ENCODE data around the gene RGPD4.
"Not testable (repeated sequence)": the region's sequence is repeated elsewhere in the genome, so short reads cannot be mapped to it uniquely, and the experiment has no call there.

Gene RGPD4

GRCh38 chr2:107826749-107827148 lies at the start of gene RGPD4:
RGPD4 (plus strand) TSS chr2:107826892; CDS start chr2:107827014, 122 bp downstream.
- DNase-seq (ENCODE audit: low read depth): not testable (repeated sequence)

- DNase-seq (ENCODE audit: low read depth): no peak
Measured at GRCh38 chr2:107777974-107778373, 48.7 kb upstream of the RGPD4 start.

GRCh38 chr2:107785756-107786155 lies 40.9 kb upstream of the RGPD4 start:
- DNase-seq (ENCODE audit: low read depth): no peak

- DNase-seq (ENCODE audit: low read depth): no peak
Measured at GRCh38 chr2:107790837-107791236, 35.9 kb upstream of the RGPD4 start.

- DNase-seq (ENCODE audit: low read depth): no peak
Measured at GRCh38 chr2:107801498-107801897, 25.2 kb upstream of the RGPD4 start.

GRCh38 chr2:107804608-107805498 lies 21.8 kb upstream of the RGPD4 start:
- DNase-seq (ENCODE audit: low read depth): no peak

- DNase-seq (ENCODE audit: low read depth): no peak
Measured at GRCh38 chr2:107806901-107807300, 19.8 kb upstream of the RGPD4 start.

- no peak for DNase-seq (ENCODE audit: low read depth)
Measured at GRCh38 chr2:107807988-107808387, 18.7 kb upstream of the RGPD4 start.

GRCh38 chr2:107808959-107809358 lies 17.7 kb upstream of the RGPD4 start:
- no peak for DNase-seq (ENCODE audit: low read depth)

GRCh38 chr2:107809835-107810234 lies 16.9 kb upstream of the RGPD4 start:
- DNase-seq (ENCODE audit: low read depth): no peak

GRCh38 chr2:107810734-107811133 lies 16.0 kb upstream of the RGPD4 start:
- DNase-seq (ENCODE audit: low read depth): no peak

GRCh38 chr2:107811411-107811810 lies 15.3 kb upstream of the RGPD4 start:
- no peak for DNase-seq (ENCODE audit: low read depth)

GRCh38 chr2:107812006-107812405 lies 14.7 kb upstream of the RGPD4 start:
- no peak for DNase-seq (ENCODE audit: low read depth)

- DNase-seq (ENCODE audit: low read depth): no peak
Measured at GRCh38 chr2:107817378-107817777, 9.3 kb upstream of the RGPD4 start.

- no peak for DNase-seq (ENCODE audit: low read depth)
Measured at GRCh38 chr2:107822302-107822701, 4.4 kb upstream of the RGPD4 start.

- DNase-seq (ENCODE audit: low read depth): no peak
Measured at GRCh38 chr2:107824451-107825205, 2.1 kb upstream of the RGPD4 start.

- no peak for DNase-seq (ENCODE audit: low read depth)
Measured at GRCh38 chr2:107825206-107825563, 1.5 kb upstream of the RGPD4 start.

- not testable (repeated sequence) for DNase-seq (ENCODE audit: low read depth)
Measured at GRCh38 chr2:107829514-107829913, 2.8 kb downstream of the RGPD4 start.

GRCh38 chr2:107833152-107833551 lies 6.5 kb downstream of the RGPD4 start:
- not testable (repeated sequence) for DNase-seq (ENCODE audit: low read depth)

- not testable (repeated sequence) for DNase-seq (ENCODE audit: low read depth)
Measured at GRCh38 chr2:107833618-107834017, 6.9 kb downstream of the RGPD4 start.

- not testable (repeated sequence) for DNase-seq (ENCODE audit: low read depth)
Measured at GRCh38 chr2:107916121-107916520, 89.4 kb downstream of the RGPD4 start.

- DNase-seq (ENCODE audit: low read depth): not testable (repeated sequence)
Measured at GRCh38 chr2:107916696-107917370, 90.1 kb downstream of the RGPD4 start.
